Measurements from ENCODE around the gene ILF2.
A peak's percentile ranks its signal among the peaks of the same experiment; 100 is the strongest.

Gene ILF2

GRCh38 chr1:153661111-153661708 lies 9.6 kb downstream of the ILF2 start:
- no peak for TF ChIP-seq EP300 (IDR thresholded peaks at IDR 0.05; ENCODE audit: borderline replicate concordance)
- TF ChIP-seq TCF12 (IDR thresholded peaks at IDR 0.05; ENCODE audit: low read depth), result no peak
- no peak for TF ChIP-seq CEBPB (IDR thresholded peaks at IDR 0.05)
- TF ChIP-seq CREB1 (IDR thresholded peaks at IDR 0.05; ENCODE audit: low read depth), result no peak
- TF ChIP-seq YY1 (IDR thresholded peaks at IDR 0.05; ENCODE audit: low read depth), result no peak
- no peak for TF ChIP-seq TEAD4 (IDR thresholded peaks at IDR 0.05)
- TF ChIP-seq TAF1 (IDR thresholded peaks at IDR 0.05; ENCODE audit: low read depth), result no peak
- no peak for TF ChIP-seq USF1 (IDR thresholded peaks at IDR 0.05)

GRCh38 chr1:153659656-153660055 lies 11.1 kb downstream of the ILF2 start:
- no peak for TF ChIP-seq CREB1 (IDR thresholded peaks at IDR 0.05; ENCODE audit: low read depth)
- TF ChIP-seq TCF12 (IDR thresholded peaks at IDR 0.05; ENCODE audit: low read depth), result no peak
- TF ChIP-seq ZBTB7A (IDR thresholded peaks at IDR 0.05; ENCODE audit: low read depth), result no peak
- no peak for TF ChIP-seq CEBPB (IDR thresholded peaks at IDR 0.05)
- TF ChIP-seq YY1 (IDR thresholded peaks at IDR 0.05; ENCODE audit: low read depth), result no peak
- TF ChIP-seq REST (IDR thresholded peaks at IDR 0.05; ENCODE audit: low read depth), result no peak
- no peak for TF ChIP-seq MAX (IDR thresholded peaks at IDR 0.05)
- no peak for TF ChIP-seq NFIC (IDR thresholded peaks at IDR 0.05)
- TF ChIP-seq TEAD4 (IDR thresholded peaks at IDR 0.05), result no peak
- TF ChIP-seq TAF1 (IDR thresholded peaks at IDR 0.05; ENCODE audit: low read depth), result no peak
- TF ChIP-seq EP300 (IDR thresholded peaks at IDR 0.05; ENCODE audit: borderline replicate concordance), result no peak
- no peak for TF ChIP-seq FOXM1 (IDR thresholded peaks at IDR 0.05; ENCODE audit: borderline replicate concordance, low read depth)

- TF ChIP-seq TAF1 (IDR thresholded peaks at IDR 0.05; ENCODE audit: low read depth) (no peak), USF1 (IDR thresholded peaks at IDR 0.05) (no peak), REST (IDR thresholded peaks at IDR 0.05; ENCODE audit: low read depth) (no peak), EGR1 (IDR thresholded peaks at IDR 0.05) (no peak), ZBTB7A (IDR thresholded peaks at IDR 0.05; ENCODE audit: low read depth) (no peak; the same call in 1 of the 2 replicates), MAX (IDR thresholded peaks at IDR 0.05) (no peak), FOXM1 (IDR thresholded peaks at IDR 0.05; ENCODE audit: borderline replicate concordance, low read depth) (no peak), TCF12 (IDR thresholded peaks at IDR 0.05; ENCODE audit: low read depth) (no peak), RAD21 (IDR thresholded peaks at IDR 0.05; ENCODE audit: low read depth) (no peak), NFIC (IDR thresholded peaks at IDR 0.05) (no peak), EP300 (IDR thresholded peaks at IDR 0.05; ENCODE audit: borderline replicate concordance) (no peak), CREB1 (IDR thresholded peaks at IDR 0.05; ENCODE audit: low read depth) (no peak), CEBPB (IDR thresholded peaks at IDR 0.05) (no peak), TEAD4 (IDR thresholded peaks at IDR 0.05) (no peak), YY1 (IDR thresholded peaks at IDR 0.05; ENCODE audit: low read depth) (no peak)
These were observed 11.6 kb downstream of the ILF2 start for GRCh38 chr1:153659175-153659534.

GRCh38 chr1:153658400-153659174 lies 12.2 kb downstream of the ILF2 start, which contains the start of gene SNAPIN:
SNAPIN (plus strand) TSS chr1:153658703; CDS start chr1:153658744, 41 bp downstream.
- peak; percentile 79 for TF ChIP-seq TAF1 (IDR thresholded peaks at IDR 0.05; ENCODE audit: low read depth)
- 0 out of 2 replicates have a peak, but pooled peaks have one; percentile 34 for TF ChIP-seq EP300 (IDR thresholded peaks at IDR 0.05; ENCODE audit: borderline replicate concordance)
- no peak for TF ChIP-seq CEBPB (IDR thresholded peaks at IDR 0.05)
- no peak for TF ChIP-seq TEAD4 (IDR thresholded peaks at IDR 0.05)
- TF ChIP-seq RAD21 (IDR thresholded peaks at IDR 0.05; ENCODE audit: low read depth), result peak; percentile 8; the same call in 1 of the 2 replicates
- TF ChIP-seq EGR1 (IDR thresholded peaks at IDR 0.05), result peak; percentile 89
- TF ChIP-seq ZBTB7A (IDR thresholded peaks at IDR 0.05; ENCODE audit: low read depth), result 0 out of 2 replicates have a peak, but pooled peaks have one; percentile 47
- TF ChIP-seq YY1 (IDR thresholded peaks at IDR 0.05; ENCODE audit: low read depth), result peak; percentile 83
- TF ChIP-seq CREB1 (IDR thresholded peaks at IDR 0.05; ENCODE audit: low read depth), result peak; percentile 49; the same call in 1 of the 2 replicates
- TF ChIP-seq NFIC (IDR thresholded peaks at IDR 0.05), result no peak
- TF ChIP-seq FOXM1 (IDR thresholded peaks at IDR 0.05; ENCODE audit: borderline replicate concordance, low read depth), result no peak
- 0 out of 2 replicates have a peak, but pooled peaks have one; percentile 24 for TF ChIP-seq TCF12 (IDR thresholded peaks at IDR 0.05; ENCODE audit: low read depth)
- peak; percentile 30 for TF ChIP-seq USF1 (IDR thresholded peaks at IDR 0.05)
- peak; percentile 56; the same call in 1 of the 2 replicates for TF ChIP-seq MAX (IDR thresholded peaks at IDR 0.05)
- no peak for TF ChIP-seq REST (IDR thresholded peaks at IDR 0.05; ENCODE audit: low read depth)
